SIG-M5 (cell line): ENCODE data around the gene CCDC183.
"Not testable (repeated sequence)": the region's sequence is repeated elsewhere in the genome, so short reads cannot be mapped to it uniquely, and the experiment has no call there.

ENCODE experiments used
- DNase-seq: peaks from one replicate; lab custom pipeline; 2025; lab: John Stamatoyannopoulos, UW

The CCDC183 gene

DNA sequence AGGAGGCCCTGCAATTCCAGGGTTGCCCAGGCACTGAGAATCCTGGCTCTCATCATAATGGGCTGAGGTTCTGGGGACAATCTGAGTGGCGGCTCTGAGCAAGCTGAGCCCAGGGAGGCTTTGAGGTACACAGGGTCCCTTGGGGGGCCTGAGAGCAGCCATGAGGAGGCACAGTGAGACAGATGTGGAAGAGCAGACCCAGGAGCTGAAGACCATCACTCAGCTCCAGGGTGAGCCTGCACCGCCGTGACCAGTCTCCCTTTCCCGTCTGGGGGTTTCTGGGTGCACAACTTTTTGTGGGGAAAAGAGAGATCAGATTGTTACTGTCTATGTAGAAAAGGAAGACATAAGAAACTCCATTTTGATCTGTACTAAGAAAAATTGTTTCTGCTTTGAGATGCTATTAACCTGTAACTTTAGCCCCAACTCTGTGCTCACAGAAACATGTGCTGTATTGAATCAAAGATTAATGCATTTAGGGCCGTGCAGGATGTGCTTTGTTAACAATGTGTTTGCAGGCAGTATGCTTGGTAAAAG, at the start of gene CCDC183:
TSS of gene CCDC183 (plus strand) at position 101 of the 537 bp plus-strand sequence. CDS start at position 161, 60 bp downstream.
- no peak for DNase-seq

DNA sequence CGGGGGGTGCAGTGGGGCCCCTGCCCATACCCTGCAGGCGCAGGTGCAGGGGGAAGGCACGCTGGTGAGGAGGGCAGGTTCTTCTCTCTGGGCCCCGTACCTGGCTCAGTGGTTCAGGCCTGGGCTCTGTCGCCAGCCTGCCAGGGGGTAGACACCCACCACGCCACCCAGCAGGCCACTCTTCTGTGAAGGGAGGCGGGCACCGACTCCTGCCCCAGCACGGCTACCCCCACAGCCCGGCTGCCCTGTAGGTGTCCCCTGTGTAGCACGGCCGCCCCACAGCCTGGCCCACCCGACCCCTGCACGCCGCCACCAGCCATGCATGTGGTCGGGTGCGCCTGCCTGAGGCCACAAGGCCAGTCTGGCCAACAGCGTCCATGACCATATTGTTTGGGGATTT, 49.5 kb upstream of the CCDC183 start:
- no peak for DNase-seq

DNA sequence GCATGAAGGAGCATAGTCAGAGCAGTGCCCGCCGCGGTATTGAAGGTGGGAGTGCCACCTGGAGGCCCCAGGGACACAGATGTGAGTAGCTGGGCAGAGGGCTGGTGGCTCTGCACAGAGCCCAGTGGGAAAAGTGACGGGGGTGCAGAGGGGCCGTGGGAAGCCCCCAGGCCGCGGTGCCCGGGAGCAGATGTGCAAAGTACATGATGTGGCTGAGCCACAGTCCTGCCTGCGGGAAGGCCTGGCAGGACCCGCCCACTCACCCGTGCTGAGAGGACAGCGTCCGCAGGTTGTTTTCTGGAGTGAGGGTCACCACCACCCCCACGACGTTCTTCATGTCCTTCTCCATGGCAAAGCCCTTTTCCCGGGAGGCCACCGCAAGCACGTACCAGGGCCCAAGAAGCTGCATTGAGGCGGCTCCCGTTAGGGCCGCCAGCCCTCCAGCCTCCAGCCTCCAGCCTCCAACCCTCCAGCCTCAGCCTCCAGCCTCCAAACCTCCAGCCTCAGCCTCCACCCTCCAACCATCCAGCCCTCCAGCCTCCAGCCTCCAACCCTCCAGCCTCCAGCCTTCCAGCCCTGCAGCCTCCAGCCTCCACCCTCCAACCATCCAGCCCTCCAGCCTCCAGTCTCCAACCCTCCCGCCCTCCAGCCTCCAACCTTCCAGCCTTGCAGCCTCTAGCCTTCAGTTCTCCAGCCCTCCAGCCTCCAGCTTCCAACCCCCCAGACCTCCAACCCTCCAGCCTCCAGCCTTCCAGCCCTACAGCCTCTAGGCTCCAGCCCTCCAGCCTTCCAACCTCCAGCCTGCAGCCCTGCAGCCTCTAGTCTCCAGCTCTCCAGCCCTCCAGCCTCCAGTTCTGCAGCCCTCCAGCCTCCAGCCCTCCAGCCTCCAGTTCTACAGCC, 48.7 kb upstream of the CCDC183 start:
- DNase-seq: no peak

DNA sequence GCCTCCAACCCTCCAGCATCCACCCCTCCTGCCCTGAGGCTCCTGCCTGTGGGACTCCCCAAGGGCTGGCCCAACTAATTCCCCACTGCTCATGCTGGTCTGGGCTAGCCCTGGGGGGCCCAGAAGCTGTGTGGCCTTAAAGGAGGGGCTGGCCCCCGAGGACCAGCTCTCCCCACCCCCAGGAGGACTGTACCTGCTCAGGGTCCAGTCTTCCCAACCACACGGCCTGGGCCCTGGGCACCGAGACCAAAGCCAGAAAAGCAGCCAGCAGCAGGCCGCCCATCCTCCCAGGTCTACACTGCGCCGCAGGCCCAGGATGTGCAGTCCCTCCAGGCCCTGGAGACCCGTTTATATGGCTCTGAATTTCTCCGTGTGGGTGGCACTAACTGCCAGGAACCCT, 47.9 kb upstream of the CCDC183 start, which contains the start of gene LCN6:
TSS of gene LCN6 (minus strand) at position 325 of the 400 bp plus-strand sequence. CDS start at position 283, 42 bp downstream.
- DNase-seq: no peak

DNA sequence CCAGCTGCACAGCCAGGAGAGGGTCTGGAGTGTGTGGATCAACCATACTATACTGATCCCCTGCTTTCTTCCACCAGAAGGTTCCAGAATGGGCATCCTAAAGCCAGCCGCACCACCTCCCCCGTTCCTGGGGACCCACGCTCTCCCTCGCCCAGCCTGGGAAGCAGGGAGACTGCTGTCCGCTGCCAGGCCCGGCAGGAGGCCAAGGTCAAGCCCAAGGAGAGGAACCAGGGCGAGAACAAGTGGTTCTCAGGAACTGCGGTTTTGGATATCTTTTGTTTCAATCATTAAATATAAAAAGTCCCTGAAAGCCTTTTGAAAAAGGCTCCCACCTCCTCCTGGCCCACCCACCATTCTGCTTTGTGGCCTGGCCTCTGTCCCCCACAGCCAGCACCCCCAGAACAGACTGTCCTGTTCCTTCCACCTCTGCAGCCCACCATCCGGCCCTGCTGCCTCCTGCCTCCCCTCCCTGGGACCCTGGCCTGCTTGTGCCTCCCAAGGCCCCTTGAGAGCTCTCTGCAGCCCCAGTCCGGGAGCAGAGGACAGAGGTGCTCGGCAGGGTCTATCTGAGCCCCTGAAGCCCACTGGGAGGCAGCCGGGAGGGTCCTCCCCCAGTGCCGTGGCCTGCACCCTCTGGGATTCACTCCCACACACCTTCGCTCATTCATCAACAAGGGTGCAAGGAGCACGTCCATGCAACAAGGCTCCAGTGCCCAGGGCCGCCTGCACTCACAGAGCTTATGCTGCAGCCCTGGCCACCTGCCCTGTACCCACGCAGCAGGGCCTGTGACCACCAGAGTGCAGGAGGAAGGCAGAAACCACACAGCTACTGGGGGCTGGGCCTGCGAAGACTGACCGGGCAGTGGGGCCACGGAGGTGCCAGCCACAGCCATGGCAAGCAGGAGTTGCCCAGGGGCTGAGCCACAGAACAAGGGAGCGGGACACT, 47.2 kb upstream of the CCDC183 start:
- no peak for DNase-seq

DNA sequence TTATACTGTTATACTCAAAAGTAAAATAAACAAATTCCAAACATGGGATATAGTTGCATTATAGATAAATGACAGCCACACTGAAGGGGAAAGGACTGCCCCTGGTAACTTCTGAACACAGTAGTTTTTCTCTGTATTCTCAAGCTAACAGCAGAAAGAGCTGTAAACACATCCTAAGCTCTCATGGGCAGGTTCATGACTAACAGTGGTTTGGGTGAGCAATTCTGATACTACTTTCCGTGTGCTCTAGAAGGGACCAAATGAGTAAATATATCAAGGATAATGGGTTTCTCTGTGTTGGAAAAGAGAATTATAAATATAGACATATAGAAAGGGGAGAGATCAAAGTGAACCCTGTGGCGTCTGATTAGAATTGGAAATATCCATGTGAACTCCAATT, 45.6 kb upstream of the CCDC183 start:
- no peak for DNase-seq

DNA sequence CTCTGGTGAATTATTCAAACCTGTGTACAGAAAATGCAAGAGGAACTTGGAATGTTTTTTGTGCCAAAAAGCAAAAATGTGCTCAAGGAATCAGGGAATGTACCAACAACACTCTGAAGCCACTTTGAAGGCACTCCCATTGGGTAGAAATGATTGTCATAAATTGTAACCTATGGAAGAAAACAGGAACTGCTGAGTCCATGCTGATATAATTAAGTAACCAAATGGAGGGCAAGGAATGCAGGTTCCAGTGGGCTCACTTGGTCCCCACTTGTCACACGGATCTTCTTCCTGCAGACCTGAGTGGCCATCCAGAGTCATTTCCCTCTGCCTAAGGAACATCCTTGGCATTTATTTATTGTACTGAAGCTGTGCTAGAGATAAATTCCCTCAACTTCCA, 44.9 kb upstream of the CCDC183 start:
- DNase-seq: no peak

DNA sequence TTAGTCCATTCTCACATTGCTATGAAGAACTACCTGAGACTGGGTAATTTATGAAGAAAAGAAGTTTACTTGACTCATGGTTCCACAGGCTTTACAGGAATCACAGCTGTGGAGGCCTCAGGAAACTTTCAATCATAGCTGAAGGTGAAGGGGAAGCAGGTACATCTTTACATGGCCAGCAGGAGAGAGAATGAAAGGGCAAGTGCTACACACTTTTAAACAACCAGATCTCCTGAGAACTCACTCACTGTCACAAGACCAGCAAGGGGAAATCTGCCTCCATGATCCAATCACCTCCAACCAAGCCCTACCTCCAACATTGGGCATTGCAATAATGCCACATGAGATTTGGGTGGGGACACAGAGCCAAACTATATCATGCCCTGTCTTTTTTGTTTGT, 44.3 kb upstream of the CCDC183 start:
- DNase-seq: no peak

DNA sequence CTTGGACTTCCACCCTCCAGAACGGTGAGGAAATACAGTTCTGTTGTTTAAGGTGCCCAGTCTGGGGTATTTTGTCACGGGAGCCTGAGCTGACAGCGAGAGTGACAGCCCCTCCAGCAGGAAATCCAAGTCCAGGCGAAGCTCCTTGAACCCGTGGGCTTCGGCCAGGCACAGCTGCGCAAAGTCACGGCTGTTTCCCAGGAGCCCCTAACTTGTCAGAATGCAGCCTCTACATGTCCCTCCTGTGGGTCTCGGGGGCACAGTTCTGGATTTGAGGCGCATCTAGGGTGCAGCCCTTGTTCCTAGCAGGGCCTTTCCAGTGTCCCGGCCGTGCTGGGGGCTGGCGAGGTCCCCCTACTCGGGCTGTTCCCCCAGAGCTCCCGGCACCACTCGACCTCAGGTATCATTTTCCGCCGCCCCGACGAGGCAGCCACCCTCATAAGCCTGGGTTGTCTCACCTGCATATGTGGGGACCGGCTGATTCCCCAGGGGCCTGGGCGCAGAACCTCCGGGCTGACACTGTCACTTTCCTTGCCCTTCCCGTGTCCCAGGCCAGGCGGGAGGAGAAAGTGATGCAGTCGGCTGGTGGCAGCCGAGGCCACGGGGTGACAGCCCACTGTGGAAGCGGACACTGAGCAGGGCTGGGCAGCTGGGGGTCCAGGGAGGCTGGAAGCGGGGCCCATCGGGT, 42.6 kb upstream of the CCDC183 start:
- DNase-seq: no peak

DNA sequence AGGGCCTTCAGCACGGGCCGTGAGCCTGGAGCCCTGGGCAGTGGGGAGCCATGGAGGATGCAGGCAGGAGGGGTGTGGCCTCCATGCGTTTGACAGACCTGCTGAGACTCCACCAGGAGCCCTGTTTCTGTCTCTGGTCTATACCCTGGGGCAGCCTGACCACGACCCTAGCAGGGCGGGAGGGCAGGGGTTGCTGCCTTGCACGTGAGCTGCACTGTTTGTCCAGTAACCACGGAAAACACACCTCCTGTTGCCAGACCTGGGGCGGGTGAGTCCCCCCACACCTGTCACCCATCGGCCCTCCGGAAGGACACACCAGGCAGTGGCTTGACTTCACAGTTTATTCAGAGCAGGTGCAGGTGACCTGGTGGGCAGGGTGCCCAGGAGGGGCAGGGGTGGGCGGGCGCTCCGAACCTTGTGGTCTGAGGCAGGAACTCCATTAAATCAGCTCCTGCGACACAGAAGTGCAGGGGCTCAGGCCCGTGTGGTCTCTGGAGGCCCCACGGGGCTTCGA, 42.0 kb upstream of the CCDC183 start:
- DNase-seq: no peak

DNA sequence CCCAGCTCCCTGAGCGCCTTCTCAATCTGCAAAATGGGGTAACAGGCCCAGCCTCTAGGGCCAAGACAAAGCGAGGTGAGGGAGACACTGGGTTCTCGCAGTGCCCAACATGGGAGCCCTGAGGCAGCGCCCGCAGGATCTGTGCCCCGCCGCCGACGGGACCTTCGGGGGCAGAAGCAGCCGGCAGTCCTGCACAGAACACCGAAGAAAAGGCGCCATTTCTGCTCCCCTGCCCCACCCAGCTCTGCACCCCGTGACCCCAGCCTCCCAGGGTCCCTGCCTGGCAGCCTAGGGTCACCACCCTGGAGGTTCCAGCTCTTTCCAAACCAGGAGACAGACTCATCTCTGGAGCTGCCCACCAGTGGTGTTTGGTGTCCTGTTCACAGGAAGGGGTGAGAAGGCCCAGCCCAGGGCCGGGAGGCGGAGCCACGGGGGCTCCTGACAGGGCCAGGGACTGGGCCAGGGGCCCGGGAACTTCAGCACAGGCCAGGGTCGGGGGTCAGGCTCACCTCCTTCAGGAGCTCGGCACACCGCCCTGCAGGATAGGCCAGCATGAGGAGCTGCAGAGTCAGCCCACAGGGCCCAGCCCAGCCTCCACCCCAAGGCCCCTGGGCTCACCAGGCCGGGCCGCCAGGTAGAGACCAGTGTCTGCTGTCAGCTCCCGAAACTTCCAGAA, 41.4 kb upstream of the CCDC183 start:
- no peak for DNase-seq

DNA sequence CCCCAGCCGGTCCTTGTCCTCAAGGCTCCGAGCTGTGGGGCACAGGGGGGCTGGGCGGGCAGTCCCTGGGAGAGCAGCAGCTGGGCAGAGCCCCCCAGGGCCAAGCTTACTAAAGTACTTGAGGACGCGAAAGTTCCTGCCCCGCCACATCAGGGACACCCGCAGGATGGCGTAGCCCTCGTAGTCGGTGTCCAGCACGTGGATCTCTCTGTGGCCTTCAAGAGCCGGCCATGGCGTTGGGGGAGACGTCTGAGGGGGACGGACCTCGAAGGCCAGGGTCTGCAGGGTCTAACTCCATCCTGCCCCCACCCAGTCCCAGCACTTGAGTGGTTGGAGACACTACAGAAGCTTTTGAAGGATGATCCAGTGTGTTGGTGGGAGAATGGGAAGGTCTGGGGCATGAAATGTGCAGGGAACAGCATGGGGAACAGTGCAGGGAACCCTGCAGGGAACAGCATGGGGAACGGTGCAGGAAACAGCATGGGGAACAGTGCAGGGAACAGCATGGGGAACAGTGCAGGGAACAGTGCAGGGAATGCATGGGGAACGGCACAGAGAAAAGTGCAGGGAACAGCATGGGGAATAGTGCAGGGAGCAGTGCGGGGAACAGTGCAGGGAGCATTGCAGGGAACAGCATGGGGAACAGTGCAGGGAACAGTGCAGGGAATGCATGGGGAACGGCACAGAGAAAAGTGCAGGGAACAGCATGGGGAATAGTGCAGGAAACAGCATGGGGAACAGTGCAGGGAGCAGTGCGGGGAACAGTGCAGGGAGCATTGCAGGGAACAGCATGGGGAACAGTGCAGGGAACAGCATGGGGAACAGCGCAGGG, 40.6 kb upstream of the CCDC183 start:
- DNase-seq: not testable (repeated sequence)

DNA sequence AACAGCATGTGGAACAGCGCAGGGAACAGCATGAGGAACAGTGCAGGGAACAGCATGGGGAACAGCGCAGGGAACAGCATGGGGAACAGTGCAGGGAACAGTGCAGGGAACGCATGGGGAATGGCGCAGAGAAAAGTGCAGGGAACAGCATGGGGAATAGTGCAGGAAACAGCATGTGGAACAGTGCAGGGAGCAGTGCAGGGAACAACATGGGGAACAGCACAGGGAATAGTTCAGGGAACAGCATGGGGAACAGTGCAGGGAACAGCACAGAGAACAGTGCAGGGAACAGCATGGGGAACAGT, 40.1 kb upstream of the CCDC183 start:
- no peak for DNase-seq

DNA sequence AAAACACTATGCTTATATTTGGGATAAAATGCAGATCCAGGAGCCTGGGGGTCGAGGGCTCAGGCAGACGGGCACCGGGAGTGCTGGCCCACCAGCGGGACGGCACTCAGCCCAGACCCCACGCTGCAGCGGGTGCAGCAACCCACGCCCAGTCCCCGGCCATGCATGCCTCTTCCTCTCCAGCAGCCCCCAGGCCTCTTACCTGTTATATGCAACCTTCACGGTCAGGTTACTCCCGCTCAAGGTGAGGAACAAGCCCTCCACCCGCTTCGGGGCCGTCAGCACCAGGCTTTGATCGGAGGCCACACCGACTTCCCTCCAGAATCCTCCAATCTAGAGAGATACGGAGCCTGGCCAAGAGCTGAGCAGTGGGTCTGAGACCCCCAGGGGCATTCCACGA, 39.3 kb upstream of the CCDC183 start:
- DNase-seq: no peak

DNA sequence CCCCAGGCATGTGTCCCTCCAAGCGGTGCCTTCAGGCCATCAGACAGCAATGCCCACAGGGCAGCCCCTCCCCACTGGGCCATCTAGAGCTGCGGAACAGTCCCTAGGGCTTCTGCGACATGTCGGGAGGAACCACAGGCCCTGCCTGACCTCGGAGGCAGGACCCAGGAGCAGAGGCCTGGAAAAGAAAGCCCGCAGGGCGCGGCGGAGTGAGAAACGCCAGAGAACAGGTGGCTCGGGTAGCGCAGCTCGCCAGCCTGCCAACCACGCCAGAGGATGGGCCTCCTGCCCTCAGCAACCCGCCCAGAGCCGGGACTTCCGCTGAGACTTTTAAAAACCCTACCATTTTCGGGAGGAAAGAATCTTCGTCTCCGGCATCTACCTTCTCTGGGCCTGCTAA, 38.8 kb upstream of the CCDC183 start:
- DNase-seq: no peak

DNA sequence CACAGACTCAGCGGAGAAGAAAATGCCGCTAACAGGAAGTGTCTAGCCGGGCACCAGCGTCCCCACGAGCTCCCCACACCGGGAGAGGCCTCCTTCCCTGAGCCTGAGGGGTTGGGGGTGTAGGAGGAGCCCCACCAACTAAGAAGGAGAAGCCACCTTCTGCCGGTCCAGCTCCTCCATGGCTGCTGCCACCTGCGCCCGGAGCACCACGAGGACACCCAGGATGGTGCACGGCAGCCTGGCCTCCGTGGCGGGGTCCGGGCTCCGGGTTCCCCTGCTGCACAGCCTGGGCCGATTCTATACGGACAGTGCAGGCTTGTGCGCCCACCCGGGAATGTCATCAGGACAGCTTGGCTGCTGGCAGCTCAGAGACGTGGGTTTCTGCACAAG, 38.4 kb upstream of the CCDC183 start:
- DNase-seq: no peak

DNA sequence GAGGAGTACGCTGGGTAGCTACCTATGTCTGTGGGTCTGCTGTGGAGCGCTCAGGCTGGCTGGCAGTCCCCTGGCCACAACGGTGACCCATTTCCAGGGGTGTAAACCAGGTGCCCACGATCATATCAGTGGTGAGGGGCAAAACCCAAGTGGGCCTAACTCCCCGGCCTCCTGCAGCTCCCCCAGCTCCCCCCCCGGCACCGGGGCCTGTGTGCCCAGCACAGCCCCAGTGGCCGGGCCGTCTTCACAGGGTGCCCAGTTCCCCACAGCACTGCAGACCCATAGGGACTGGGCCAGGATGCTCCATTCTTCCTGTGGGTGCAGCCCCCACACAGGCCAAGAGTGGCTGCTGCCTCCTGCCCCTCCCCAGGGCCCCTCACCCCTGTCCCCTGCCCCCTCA, 37.1 kb upstream of the CCDC183 start:
- no peak for DNase-seq

DNA sequence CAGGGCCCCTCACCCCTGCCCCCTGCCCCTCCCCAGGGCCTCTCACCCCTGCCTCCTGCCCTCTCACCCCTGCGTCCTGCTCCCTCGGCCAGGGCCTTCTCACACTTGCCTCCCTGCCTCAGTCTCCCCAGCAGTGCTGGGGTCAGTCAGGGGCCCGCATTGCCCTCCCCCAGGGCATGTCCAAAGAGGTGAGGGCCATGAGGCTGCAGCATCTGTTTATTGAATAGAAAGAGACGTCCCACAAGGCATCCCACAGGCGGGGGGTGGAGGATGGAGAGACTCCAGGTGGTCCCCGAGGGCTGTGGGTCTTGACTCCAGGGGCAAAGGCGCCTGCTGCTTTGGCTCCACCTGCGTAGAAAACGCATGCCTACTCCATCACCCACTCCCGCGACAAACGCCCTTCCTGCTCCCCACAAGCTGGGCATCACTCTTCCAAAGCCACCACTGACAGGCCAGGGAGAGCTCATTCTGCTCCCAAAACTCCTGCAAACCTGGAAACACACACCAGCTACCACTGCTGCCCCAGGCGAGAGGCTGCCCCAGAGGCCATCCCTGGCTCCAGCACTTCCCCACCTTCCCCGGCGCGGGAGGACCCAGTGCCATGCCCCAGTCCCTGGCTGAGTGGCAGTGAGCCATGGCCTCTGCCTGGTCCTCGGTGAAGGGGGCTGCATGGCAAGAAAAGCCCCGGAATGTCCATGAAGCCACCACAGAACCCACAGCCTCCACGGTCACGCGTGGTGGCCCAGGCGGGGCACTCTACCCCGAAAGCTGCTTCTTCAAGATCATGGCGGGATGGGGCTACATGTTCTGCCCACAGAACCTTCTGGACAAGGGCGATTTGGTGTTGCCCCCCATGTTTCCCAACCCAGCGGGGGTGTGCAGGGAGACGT, 36.5 kb upstream of the CCDC183 start:
- DNase-seq: no peak

DNA sequence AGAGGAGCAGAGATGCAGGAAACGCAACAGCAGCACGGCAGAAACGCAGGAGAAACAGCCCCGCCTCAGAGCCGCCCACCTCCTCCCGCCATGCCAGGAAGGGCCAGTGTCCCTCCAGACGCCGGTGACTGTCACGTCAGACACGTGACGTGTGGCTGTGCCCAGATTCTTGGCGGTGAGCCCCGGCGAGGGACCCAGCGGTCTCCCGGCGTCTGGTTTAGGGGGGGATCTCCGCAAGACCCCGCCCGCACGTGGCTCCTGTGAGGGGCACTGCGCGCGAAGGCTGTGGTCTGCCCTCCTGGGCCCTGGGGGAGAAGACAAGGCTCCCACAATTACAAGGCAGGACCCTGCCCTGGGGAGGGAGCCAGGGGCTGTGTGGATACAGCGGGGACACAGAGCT, 35.7 kb upstream of the CCDC183 start:
- DNase-seq: no peak
